PC-3 (cell line): Measurements from ENCODE around the gene VGLL3. TPM values are rescaled to one million over a fixed set of nuclear protein-coding genes. Genes with fewer than 3 reads are reported as not detected.

Source experiments
- ATAC-seq: fragments of 200-7000 bp; cut with Tn5 transposase; 2 replicates; pipeline ENCODE4 v1.9.1; 2020; ENCODE audit warnings: mild to moderate bottlenecking, moderate library complexity
- BruUV-seq: library from RNA; stranded (reverse); fragments of 400-500 nt; replicated peaks from 2 replicates; lab custom pipeline; 2021; lab: Mats Ljungman, UMichigan
- CTCF ChIA-PET: fragments of 300-600 bp; sonication (Branson Sonifier 250); formaldehyde crosslinking; loops from one replicate; lab custom pipeline; 2022; ENCODE audit warnings: antibody characterized with exemption; lab: Charles Lee
- POLR2A ChIA-PET: fragments of 300-600 bp; sonication (Branson Sonifier 250); formaldehyde crosslinking; loops from one replicate; lab custom pipeline; 2022; ENCODE audit warnings: antibody characterized with exemption; ENCODE audit not compliant: unreplicated experiment; lab: Charles Lee
- DNase-seq: peaks from one replicate; pipeline ENCODE4 v3.0.0-alpha.2; 2015
- H2AFZ ChIP-seq: fragments of 300-600 bp; sonication (generic); 2 replicates; pipeline ENCODE4 v1.6.0; 2016; ENCODE audit warnings: antibody characterized with exemption, low read length
- H3F3A ChIP-seq: fragments of 300-600 bp; sonication (generic); one replicate; pipeline ENCODE4 v1.6.0; 2017; ENCODE audit warnings: antibody characterized with exemption, low read length, control low read depth, mild to moderate bottlenecking; ENCODE audit not compliant: unreplicated experiment
- H3K27ac ChIP-seq: fragments of 300-600 bp; sonication (generic); 2 replicates; pipeline ENCODE4 v1.5.1; 2016; ENCODE audit warnings: mild to moderate bottlenecking, low read length
- H3K27me3 ChIP-seq: fragments of 300-600 bp; sonication (generic); 2 replicates; pipeline ENCODE4 v1.6.1; 2016; ENCODE audit warnings: low read length, mixed read lengths
- H3K36me3 ChIP-seq: fragments of 300-600 bp; sonication (generic); 2 replicates; pipeline ENCODE4 v1.6.1; 2016; ENCODE audit warnings: low read depth, mixed run types, low read length, mixed read lengths
- H3K4me1 ChIP-seq: fragments of 300-600 bp; sonication (generic); 2 replicates; pipeline ENCODE4 v1.5.1; 2016; ENCODE audit warnings: low read length; ENCODE audit not compliant: insufficient read depth
- H3K4me2 ChIP-seq: fragments of 300-600 bp; sonication (generic); 2 replicates; pipeline ENCODE4 v1.6.0; 2016; ENCODE audit warnings: low read length
- H3K4me3 ChIP-seq: fragments of 300-600 bp; sonication (generic); 2 replicates; pipeline ENCODE4 v1.5.1; 2016; ENCODE audit warnings: mild to moderate bottlenecking, low read length, mixed read lengths
- H3K79me2 ChIP-seq: fragments of 300-600 bp; sonication (generic); 2 replicates; pipeline ENCODE4 v1.6.1; 2017; ENCODE audit warnings: low read length, mixed read lengths
- H3K9ac ChIP-seq: fragments of 300-600 bp; sonication (generic); 2 replicates; pipeline ENCODE4 v1.6.0; 2016; ENCODE audit warnings: mild to moderate bottlenecking, low read length
- H3K9me2 ChIP-seq: fragments of 300-600 bp; sonication (generic); replicated peaks from 2 replicates; pipeline ENCODE4 v1.6.1; 2016; ENCODE audit warnings: mixed run types, low read length, mixed read lengths
- H3K9me3 ChIP-seq: fragments of 300-600 bp; sonication (generic); 2 replicates; pipeline ENCODE4 v1.6.1; 2016; ENCODE audit warnings: low read length, mixed read lengths
- H4K20me1 ChIP-seq: fragments of 300-600 bp; sonication (generic); 2 replicates; pipeline ENCODE4 v1.6.1; 2016; ENCODE audit warnings: low read length, mixed read lengths
- EZH2 ChIP-seq: fragments of 300-600 bp; sonication (generic); IDR thresholded peaks from one replicate; pipeline ENCODE4 v1.6.1; 2017; ENCODE audit warnings: antibody characterized with exemption, mild to moderate bottlenecking, low read length; ENCODE audit not compliant: unreplicated experiment
- EZH2phosphoT487 ChIP-seq: fragments of 300-600 bp; sonication (generic); IDR thresholded peaks from 2 replicates; pipeline ENCODE4 v1.6.1; 2018; ENCODE audit warnings: mild to moderate bottlenecking, antibody characterized with exemption, low read length, borderline replicate concordance
- intact Hi-C: fragments of 100-400 bp; cut with micrococcal nuclease; formaldehyde crosslinking; loops from 2 replicates; pipeline ENCODE4 v1.9.0; 2023
- total RNA-seq: library from RNA; depleted of rRNA; stranded (reverse); fragments of >200 nt; gene quantifications from 2 replicates; pipeline ENCODE4 v1.2.3, GENCODE V29; 2014
- TF ChIP-seq, protein P1 (sequence below): fragments of 300-600 bp; sonication (generic); conservative IDR thresholded peaks from 2 replicates; pipeline ENCODE4 v1.5.1; 2017; ENCODE audit warnings: antibody characterized with exemption, low read depth, mild to moderate bottlenecking, low read length

VGLL3 gene
- total RNA-seq, 1 experiment from 2014 or later = 1.3 TPM

DNA sequence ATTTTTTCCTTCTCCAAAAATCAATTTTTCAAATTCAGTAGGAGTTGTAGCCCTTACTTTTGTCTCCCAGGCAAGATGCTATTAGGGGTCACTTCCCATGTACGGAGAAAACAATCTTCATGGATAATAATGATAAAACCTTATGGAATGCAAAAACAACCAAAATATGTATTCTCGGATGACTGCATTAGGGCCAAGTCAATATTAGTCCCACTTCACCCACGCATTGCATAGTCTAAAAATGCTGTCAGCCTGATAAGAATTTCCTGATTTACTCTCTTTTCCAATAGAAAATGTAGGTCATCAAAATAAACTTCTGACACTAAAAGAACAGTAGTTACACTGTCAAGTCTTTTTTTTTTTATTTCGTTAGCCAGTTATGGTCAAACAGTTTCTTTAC lies 2.7 kb downstream of the VGLL3 start:
- Histone ChIP-seq H3K4me1 (peaks cover 18% of the 10 kb centered on the region), H3K9me3 (no peaks in the 10 kb centered on the region), H3K9me2 (no peaks in the 10 kb centered on the region), H3K9ac (no peak overlapping the region), H4K20me1 (no peaks in the 10 kb centered on the region), H2AFZ (no peak overlapping the region), H3K4me3 (no peak overlapping the region), H3F3A (no peaks in the 10 kb centered on the region), H3K4me2 (no peak overlapping the region), H3K27ac (no peak overlapping the region), H3K36me3 (0 out of 2 replicates have a peak, but pooled peaks cover 4% of the 10 kb centered on the region), H3K27me3 (no peaks in the 10 kb centered on the region), H3K79me2 (no peaks in the 10 kb centered on the region)
- no TSS peak for BruUV-seq
- DNase-seq = peak; percentile 61
- POLR2A ChIA-PET = no interaction called here
- TF ChIP-seq EZH2 (no peak), EZH2phosphoT487 (no peak)
- TF ChIP-seq, protein P1, sequence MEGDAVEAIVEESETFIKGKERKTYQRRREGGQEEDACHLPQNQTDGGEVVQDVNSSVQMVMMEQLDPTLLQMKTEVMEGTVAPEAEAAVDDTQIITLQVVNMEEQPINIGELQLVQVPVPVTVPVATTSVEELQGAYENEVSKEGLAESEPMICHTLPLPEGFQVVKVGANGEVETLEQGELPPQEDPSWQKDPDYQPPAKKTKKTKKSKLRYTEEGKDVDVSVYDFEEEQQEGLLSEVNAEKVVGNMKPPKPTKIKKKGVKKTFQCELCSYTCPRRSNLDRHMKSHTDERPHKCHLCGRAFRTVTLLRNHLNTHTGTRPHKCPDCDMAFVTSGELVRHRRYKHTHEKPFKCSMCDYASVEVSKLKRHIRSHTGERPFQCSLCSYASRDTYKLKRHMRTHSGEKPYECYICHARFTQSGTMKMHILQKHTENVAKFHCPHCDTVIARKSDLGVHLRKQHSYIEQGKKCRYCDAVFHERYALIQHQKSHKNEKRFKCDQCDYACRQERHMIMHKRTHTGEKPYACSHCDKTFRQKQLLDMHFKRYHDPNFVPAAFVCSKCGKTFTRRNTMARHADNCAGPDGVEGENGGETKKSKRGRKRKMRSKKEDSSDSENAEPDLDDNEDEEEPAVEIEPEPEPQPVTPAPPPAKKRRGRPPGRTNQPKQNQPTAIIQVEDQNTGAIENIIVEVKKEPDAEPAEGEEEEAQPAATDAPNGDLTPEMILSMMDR = no peak
- intact Hi-C loops = no loop called here
- CTCF ChIA-PET = no interaction called here
- no peak for ATAC-seq

DNA sequence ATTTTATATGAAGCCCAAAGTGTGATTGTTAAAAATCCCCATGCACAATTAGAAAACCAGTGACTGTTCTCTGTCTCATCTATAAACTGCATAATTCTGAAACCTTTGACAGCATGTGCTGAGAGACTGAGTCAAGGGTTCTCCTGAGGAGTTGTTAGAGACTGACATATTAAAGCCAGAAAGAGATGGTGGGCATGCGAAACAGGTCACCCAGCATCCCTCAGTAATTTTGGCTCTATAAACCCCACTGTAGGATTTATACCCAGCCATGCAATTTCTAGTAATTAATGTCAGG lies 3.6 kb downstream of the VGLL3 start:
- ChIA-PET POLR2A (no interaction called here), CTCF (no interaction called here)
- H3F3A ChIP-seq = no peaks in the 10 kb centered on the region
- ATAC-seq (no peak), DNase-seq (no peak)
- no peaks in the 10 kb centered on the region for H3K27me3 ChIP-seq
- no peaks in the 10 kb centered on the region for H3K9me3 ChIP-seq
- H3K79me2 ChIP-seq = no peaks in the 10 kb centered on the region
- no peak overlapping the region for H3K4me3 ChIP-seq
- TF ChIP-seq, protein P1 = no peak
- TF ChIP-seq EZH2phosphoT487 = no peak
- no peak for TF ChIP-seq EZH2
- no peaks in the 10 kb centered on the region for H4K20me1 ChIP-seq
- H3K4me2 ChIP-seq = no peak overlapping the region
- no peak overlapping the region for H2AFZ ChIP-seq
- H3K27ac ChIP-seq = no peak overlapping the region
- no TSS peak for BruUV-seq
- H3K9ac ChIP-seq = no peak overlapping the region
- peaks cover 16% of the 10 kb centered on the region for H3K4me1 ChIP-seq
- H3K9me2 ChIP-seq = no peaks in the 10 kb centered on the region
- H3K36me3 ChIP-seq = 0 out of 2 replicates have a peak, but pooled peaks cover 4% of the 10 kb centered on the region
- intact Hi-C loops = no loop called here

DNA sequence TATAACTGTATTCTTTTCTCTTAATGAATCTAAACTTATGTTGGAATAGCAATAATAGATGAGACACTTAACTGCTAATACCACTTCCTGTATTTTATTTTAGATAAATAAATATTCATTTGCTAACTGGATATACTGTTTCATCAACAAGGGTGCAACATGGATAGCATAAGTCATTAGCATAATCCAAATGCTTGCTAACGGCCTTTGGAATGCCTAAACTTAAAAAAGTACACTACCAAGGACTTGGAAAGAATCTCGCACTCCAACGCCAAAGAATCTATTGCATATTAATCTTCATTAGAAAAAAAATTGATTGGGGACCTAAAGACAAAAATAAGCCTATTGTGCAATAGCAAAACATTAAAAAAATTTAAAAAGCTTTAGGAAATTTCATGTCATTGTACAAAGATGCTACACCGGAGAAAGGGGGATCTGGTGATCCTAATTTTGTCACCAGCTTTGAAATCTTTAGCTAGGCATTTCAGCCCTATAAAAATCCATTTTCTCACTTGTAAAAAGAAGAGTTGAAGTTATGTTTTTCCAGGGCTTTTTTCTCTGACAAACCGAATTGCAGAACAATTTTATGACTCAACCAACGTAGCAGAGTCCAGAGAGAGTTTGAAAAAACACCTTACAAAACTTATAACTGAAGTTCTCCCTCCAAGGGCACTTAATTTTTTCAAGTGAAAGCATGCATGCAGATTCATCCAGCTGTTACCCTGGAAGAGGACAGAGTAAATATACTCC lies 4.1 kb downstream of the VGLL3 start:
- Histone ChIP-seq H3K9ac (no peak overlapping the region), H3K4me3 (no peak overlapping the region), H3K9me2 (no peaks in the 10 kb centered on the region), H3K4me2 (no peak overlapping the region), H3K9me3 (no peaks in the 10 kb centered on the region), H3K27ac (no peak overlapping the region), H3K27me3 (no peaks in the 10 kb centered on the region), H2AFZ (no peak overlapping the region), H4K20me1 (no peaks in the 10 kb centered on the region), H3K36me3 (0 out of 2 replicates have a peak, but pooled peaks cover 4% of the 10 kb centered on the region), H3K4me1 (peaks cover 11% of the 10 kb centered on the region), H3K79me2 (no peaks in the 10 kb centered on the region), H3F3A (no peaks in the 10 kb centered on the region)
- DNase-seq = no peak
- no TSS peak for BruUV-seq
- ChIA-PET POLR2A (no interaction called here), CTCF (no interaction called here)
- TF ChIP-seq EZH2phosphoT487 (no peak), EZH2 (no peak)
- TF ChIP-seq, protein P1 = no peak
- no peak for ATAC-seq
- intact Hi-C loops = no loop called here
